ENCODE results near the gene FAM170A. TPM values are rescaled to one million over a fixed set of nuclear protein-coding genes. Genes with fewer than 3 reads are reported as not detected.

The FAM170A gene
- total RNA-seq, 1 experiment from 2014 or later: not detected

DNA sequence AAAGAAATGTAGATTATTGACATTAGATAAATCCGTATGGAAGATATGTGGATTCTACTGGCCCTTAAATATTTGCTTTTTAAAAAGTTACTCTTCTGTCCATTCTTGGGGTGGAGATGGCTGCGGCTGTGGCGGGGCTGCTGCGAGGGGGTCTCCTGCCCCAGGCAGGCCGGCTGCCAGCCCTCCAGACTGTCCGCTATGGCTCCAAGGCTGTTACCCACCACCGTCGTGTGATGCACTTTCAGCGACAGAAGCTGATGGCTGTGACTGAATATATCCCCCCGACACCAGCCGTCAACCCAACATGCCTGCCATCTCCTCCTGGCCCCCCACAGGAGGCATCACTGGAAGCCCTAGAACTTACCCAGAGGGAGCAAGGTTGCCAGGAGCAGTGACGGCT is 50.7 kb downstream of the FAM170A start:
- Histone ChIP-seq H3K9me3 (ENCODE audit: low read depth, low read length, poor library complexity, severe bottlenecking) (no peaks in the 10 kb centered on the region), H3K4me3 (ENCODE audit: low read depth, low read length, poor library complexity, severe bottlenecking) (no peak overlapping the region), H3K4me1 (ENCODE audit: insufficient read depth, low read length, poor library complexity, severe bottlenecking) (no peaks in the 10 kb centered on the region), H3K27ac (ENCODE audit: low read depth, low read length, poor library complexity, severe bottlenecking) (no peak overlapping the region), H3K27me3 (replicated peaks; ENCODE audit: insufficient read depth, low read depth, low read length, poor library complexity) (no peaks in the 10 kb centered on the region), H3K36me3 (ENCODE audit: insufficient read depth, low read length, poor library complexity, severe bottlenecking) (no peaks in the 10 kb centered on the region)
- CTCF ChIA-PET: no interaction called here
- no peak for DNase-seq (ENCODE audit: low spot score)
- POLR2A ChIA-PET (ENCODE audit: low non-redundant PET): no interaction called here
- TF ChIP-seq, protein P1, sequence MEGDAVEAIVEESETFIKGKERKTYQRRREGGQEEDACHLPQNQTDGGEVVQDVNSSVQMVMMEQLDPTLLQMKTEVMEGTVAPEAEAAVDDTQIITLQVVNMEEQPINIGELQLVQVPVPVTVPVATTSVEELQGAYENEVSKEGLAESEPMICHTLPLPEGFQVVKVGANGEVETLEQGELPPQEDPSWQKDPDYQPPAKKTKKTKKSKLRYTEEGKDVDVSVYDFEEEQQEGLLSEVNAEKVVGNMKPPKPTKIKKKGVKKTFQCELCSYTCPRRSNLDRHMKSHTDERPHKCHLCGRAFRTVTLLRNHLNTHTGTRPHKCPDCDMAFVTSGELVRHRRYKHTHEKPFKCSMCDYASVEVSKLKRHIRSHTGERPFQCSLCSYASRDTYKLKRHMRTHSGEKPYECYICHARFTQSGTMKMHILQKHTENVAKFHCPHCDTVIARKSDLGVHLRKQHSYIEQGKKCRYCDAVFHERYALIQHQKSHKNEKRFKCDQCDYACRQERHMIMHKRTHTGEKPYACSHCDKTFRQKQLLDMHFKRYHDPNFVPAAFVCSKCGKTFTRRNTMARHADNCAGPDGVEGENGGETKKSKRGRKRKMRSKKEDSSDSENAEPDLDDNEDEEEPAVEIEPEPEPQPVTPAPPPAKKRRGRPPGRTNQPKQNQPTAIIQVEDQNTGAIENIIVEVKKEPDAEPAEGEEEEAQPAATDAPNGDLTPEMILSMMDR (conservative IDR thresholded peaks at IDR 0.05; ENCODE audit: low read depth, low read length): no peak
- no peak for TF ChIP-seq EZH2 (IDR thresholded peaks at IDR 0.05; ENCODE audit: borderline replicate concordance, low read depth, low read length, poor library complexity, severe bottlenecking)
- intact Hi-C loops (cut with micrococcal nuclease; ENCODE audit: unreplicated experiment): no loop called here
- BruUV-seq (replicated peaks): no TSS peak

DNA sequence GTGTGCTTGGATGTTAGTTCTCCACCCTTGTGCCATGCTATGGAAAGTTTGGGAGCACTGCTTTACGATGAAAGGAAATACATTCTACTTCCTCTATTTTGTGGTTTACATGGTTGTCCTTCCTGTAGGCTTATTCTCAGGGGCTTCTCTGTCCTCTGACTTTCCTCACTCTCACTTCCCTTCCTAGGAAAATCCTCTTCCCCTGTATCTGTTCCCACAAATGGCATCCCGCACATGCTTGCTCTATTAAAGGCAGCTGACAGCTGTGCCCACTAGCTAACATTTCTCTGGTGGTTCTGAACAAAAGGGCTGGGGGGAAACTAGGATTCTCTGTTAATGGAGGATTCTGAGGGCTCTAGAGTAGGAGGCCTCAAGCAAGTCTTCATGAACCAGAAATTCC is 52.4 kb downstream of the FAM170A start:
- intact Hi-C loops (cut with micrococcal nuclease; ENCODE audit: unreplicated experiment): no loop called here
- Histone ChIP-seq H3K27me3 (replicated peaks; ENCODE audit: insufficient read depth, low read depth, low read length, poor library complexity) (no peaks in the 10 kb centered on the region), H3K9me3 (ENCODE audit: low read depth, low read length, poor library complexity, severe bottlenecking) (no peaks in the 10 kb centered on the region), H3K36me3 (ENCODE audit: insufficient read depth, low read length, poor library complexity, severe bottlenecking) (no peaks in the 10 kb centered on the region), H3K4me1 (ENCODE audit: insufficient read depth, low read length, poor library complexity, severe bottlenecking) (no peaks in the 10 kb centered on the region), H3K27ac (ENCODE audit: low read depth, low read length, poor library complexity, severe bottlenecking) (no peak overlapping the region), H3K4me3 (ENCODE audit: low read depth, low read length, poor library complexity, severe bottlenecking) (no peak overlapping the region)
- POLR2A ChIA-PET (ENCODE audit: low non-redundant PET): no interaction called here
- TF ChIP-seq, protein P1 (conservative IDR thresholded peaks at IDR 0.05; ENCODE audit: low read depth, low read length): no peak
- TF ChIP-seq EZH2 (IDR thresholded peaks at IDR 0.05; ENCODE audit: borderline replicate concordance, low read depth, low read length, poor library complexity, severe bottlenecking): no peak
- CTCF ChIA-PET: no interaction called here
- DNase-seq (ENCODE audit: low spot score): no peak
- BruUV-seq (replicated peaks): no TSS peak

DNA sequence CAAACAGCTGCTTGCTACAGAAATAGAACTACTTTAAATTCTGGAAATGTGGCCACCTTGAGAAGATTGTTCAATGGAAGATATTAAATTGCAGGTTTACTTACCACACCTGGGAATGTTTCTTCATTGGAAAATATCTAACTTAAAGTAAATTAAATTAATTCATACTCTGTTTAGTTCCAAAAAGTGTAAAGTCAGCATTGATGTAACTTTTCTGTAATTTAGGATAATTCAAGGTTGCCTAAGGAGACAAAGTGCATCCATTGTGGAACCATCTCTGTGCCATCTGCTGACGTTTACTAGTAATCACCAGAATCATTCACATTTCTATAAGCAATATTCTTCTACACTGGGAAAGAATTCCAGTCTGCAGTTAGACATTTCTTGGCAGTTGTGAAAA is 53.0 kb downstream of the FAM170A start:
- no peak for DNase-seq (ENCODE audit: low spot score)
- ChIA-PET POLR2A (ENCODE audit: low non-redundant PET) (no interaction called here), CTCF (no interaction called here)
- no peak overlapping the region for H3K4me3 ChIP-seq (ENCODE audit: low read depth, low read length, poor library complexity, severe bottlenecking)
- BruUV-seq (replicated peaks): no TSS peak
- no peaks in the 10 kb centered on the region for H3K4me1 ChIP-seq (ENCODE audit: insufficient read depth, low read length, poor library complexity, severe bottlenecking)
- TF ChIP-seq, protein P1 (conservative IDR thresholded peaks at IDR 0.05; ENCODE audit: low read depth, low read length): no peak
- no peak for TF ChIP-seq EZH2 (IDR thresholded peaks at IDR 0.05; ENCODE audit: borderline replicate concordance, low read depth, low read length, poor library complexity, severe bottlenecking)
- no peaks in the 10 kb centered on the region for H3K27me3 ChIP-seq (replicated peaks; ENCODE audit: insufficient read depth, low read depth, low read length, poor library complexity)
- H3K36me3 ChIP-seq (ENCODE audit: insufficient read depth, low read length, poor library complexity, severe bottlenecking): no peaks in the 10 kb centered on the region
- H3K9me3 ChIP-seq (ENCODE audit: low read depth, low read length, poor library complexity, severe bottlenecking): no peaks in the 10 kb centered on the region
- intact Hi-C loops (cut with micrococcal nuclease; ENCODE audit: unreplicated experiment): no loop called here
- H3K27ac ChIP-seq (ENCODE audit: low read depth, low read length, poor library complexity, severe bottlenecking): no peak overlapping the region

Other genes with a start within 250 kb of the FAM170A start
- gene HSD17B4, start 177.1 kb upstream of the FAM170A start, total RNA-seq (2021): 140 and 151 TPM in 2 replicates